ENCODE measurements around the gene FAM13C. TPM values are rescaled to one million over a fixed set of nuclear protein-coding genes. Genes with fewer than 3 reads are reported as not detected.

FAM13C gene
- total RNA-seq, 2 donors from 2014 or later: 5.4 to 9.6 TPM

DNA sequence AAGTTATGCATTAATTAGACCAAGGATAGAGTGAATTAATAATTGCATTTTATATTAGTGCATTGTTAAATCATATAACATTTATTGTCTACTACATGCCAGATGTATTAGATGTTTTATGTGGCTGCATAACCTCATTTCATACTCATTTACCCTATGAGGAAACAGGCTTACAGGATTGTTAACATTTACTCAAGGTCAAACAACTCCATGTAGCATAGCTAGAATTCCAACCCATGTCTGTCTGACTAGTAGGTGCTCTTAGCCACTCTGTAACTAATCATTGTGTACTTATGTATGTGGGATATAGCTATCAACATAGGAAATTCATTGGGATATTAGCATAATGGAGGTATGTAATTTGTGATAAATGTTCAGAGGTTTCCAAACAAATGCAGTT, 139.6 kb downstream of the FAM13C start:
- Histone ChIP-seq H3K27ac (no peak overlapping the region), H3K36me3 (replicated peaks in 1 of 2; ENCODE audit: insufficient read depth in 1 of 2, low read depth in 2 of 2) (no peaks in the 10 kb centered on the region), H3K4me1 (no peaks in the 10 kb centered on the region), H3K9me3 (no peaks in the 10 kb centered on the region), H3K4me3 (no peak overlapping the region), H3K27me3 (no peaks in the 10 kb centered on the region)
- TF ChIP-seq, protein P1, sequence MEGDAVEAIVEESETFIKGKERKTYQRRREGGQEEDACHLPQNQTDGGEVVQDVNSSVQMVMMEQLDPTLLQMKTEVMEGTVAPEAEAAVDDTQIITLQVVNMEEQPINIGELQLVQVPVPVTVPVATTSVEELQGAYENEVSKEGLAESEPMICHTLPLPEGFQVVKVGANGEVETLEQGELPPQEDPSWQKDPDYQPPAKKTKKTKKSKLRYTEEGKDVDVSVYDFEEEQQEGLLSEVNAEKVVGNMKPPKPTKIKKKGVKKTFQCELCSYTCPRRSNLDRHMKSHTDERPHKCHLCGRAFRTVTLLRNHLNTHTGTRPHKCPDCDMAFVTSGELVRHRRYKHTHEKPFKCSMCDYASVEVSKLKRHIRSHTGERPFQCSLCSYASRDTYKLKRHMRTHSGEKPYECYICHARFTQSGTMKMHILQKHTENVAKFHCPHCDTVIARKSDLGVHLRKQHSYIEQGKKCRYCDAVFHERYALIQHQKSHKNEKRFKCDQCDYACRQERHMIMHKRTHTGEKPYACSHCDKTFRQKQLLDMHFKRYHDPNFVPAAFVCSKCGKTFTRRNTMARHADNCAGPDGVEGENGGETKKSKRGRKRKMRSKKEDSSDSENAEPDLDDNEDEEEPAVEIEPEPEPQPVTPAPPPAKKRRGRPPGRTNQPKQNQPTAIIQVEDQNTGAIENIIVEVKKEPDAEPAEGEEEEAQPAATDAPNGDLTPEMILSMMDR (IDR thresholded peaks at IDR 0.05): no peak
- TF ChIP-seq POLR2A (IDR thresholded peaks at IDR 0.05): no peak
- intact Hi-C loops (cut with DNase I): no loop called here
- peak; percentile 67 for ATAC-seq
- no peak for DNase-seq

DNA sequence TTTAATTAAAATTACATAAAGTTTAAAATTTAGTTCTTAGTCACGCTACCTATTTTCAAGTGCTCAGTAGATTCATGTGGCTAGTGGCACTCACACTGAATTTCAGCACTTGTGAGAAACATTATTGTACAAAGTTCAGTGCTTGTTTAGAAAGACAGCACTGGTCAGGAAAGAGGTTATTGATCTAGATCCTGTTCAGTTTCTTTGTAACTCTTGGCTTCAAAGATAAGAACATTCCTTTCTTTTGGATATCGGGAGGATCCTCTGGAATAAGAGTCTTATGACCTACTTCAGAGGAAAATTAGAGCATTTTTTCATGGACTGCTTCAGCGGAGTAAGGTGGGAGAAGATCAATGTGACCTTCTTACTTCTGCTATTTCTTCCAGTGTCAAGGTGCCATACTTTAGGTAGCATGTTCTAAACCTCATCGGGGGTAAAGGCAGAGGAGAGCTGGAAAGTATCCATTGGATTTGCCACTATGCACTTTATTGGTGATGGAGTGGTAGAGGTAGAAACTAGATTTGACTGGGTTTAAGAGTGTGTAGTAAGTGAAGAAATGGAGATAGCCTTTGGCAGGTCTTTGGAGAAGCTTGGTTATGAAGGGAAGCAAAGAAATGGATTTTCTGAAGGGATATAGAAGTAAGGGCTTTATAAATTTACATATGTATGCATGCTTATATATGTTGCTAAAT, 146.0 kb downstream of the FAM13C start:
- DNase-seq: no peak
- intact Hi-C loops (cut with DNase I): no loop called here
- WGBS, 2 donors: 53 to 58% methylated on average over 4 of the region's 4 CpGs
- Histone ChIP-seq H3K4me1 (no peaks in the 10 kb centered on the region), H3K27me3 (no peaks in the 10 kb centered on the region), H3K27ac (no peak overlapping the region), H3K36me3 (replicated peaks in 1 of 2; ENCODE audit: insufficient read depth in 1 of 2, low read depth in 2 of 2) (no peaks in the 10 kb centered on the region), H3K4me3 (no peak overlapping the region), H3K9me3 (no peaks in the 10 kb centered on the region)
- ATAC-seq: no peak
- TF ChIP-seq POLR2A (IDR thresholded peaks at IDR 0.05): no peak
- TF ChIP-seq, protein P1 (IDR thresholded peaks at IDR 0.05): no peak

DNA sequence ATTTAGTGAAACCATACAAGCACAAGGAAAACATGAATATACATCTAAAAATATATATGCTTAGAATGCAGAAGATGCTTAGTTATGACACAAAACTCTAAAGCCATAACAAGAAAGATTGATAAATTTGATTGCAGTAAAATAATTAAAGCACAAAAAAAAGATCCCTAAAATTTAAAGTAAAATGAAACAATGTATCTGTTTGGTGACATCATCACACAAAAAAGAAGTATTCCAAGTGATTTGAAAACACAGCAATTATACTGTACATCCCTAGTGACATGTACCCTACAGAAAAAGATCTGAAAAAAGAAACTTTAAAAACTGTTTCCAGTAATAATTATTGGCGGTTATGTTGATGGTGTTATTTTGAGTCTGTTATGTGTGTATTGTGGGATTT, 148.2 kb downstream of the FAM13C start:
- DNase-seq: no peak
- Histone ChIP-seq H3K27ac (no peak overlapping the region), H3K36me3 (replicated peaks in 1 of 2; ENCODE audit: insufficient read depth in 1 of 2, low read depth in 2 of 2) (no peaks in the 10 kb centered on the region), H3K9me3 (no peaks in the 10 kb centered on the region), H3K4me1 (no peaks in the 10 kb centered on the region), H3K4me3 (no peak overlapping the region), H3K27me3 (no peaks in the 10 kb centered on the region)
- ATAC-seq: no peak
- no peak for TF ChIP-seq POLR2A (IDR thresholded peaks at IDR 0.05)
- TF ChIP-seq, protein P1 (IDR thresholded peaks at IDR 0.05): no peak
- WGBS, 2 donors: 95 to 96% methylated on average over 1 of the region's 1 CpG
- intact Hi-C loops (cut with DNase I): no loop called here

DNA sequence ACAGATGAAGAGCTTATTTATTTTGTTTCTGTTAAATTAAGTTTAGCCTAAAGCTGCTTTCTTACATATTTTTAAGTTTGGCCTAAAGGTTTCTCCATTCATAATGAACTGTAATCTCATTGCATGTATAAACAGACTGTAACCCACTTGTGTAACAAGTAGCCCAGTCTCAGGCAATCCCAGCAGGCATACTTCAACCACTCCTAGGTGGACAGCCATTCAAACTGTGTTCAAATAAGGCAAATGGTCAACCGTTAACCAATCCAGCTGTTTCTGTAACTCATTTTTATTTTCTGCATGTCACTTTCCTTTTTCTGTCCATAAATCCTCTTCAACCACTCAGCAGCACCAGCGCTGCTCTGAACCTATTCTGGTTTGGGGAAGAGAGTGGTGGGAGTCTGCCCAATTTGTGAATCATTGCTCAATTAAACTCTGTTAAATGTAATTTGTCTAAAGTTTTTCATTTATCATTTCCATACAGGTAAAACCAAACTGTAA, 150.0 kb downstream of the FAM13C start:
- H3K4me3 ChIP-seq: no peak overlapping the region
- no peak overlapping the region for H3K27ac ChIP-seq
- no peaks in the 10 kb centered on the region for H3K4me1 ChIP-seq
- H3K9me3 ChIP-seq: no peaks in the 10 kb centered on the region
- DNase-seq (no peak), ATAC-seq (no peak)
- intact Hi-C loops (cut with DNase I): no loop called here
- 80 to 87% methylated on average over 2 of the region's 2 CpGs for WGBS, 2 donors
- TF ChIP-seq POLR2A (IDR thresholded peaks at IDR 0.05): no peak
- TF ChIP-seq, protein P1 (IDR thresholded peaks at IDR 0.05): no peak
- H3K27me3 ChIP-seq: no peaks in the 10 kb centered on the region
- H3K36me3 ChIP-seq (replicated peaks in 1 of 2; ENCODE audit: insufficient read depth in 1 of 2, low read depth in 2 of 2): peaks cover 0 to 4% of the 10 kb centered on the region in 2 donors

DNA sequence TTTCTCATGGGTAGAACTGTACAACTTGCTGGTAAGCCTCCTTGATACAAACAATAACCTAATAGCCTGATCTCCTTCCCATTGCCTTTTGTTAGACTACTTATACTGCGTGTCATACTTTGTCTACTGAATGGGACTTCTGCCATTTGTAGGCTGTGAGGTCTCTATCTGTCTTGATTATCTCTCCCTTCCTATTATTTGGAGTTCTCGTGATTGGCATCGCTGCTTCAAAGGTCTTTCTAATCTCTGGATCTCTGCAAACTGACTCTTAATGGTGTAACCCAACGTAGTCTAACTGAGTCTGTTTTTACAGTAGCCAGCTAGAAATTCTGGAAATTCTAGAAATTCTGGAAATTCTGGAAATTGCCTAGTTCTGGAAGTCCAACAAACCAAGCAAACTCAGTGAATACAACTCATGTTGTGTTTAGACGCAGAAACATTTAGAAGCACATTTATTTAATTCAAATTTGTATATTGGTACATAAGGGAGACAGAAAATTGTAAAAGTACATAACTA, 156.1 kb downstream of the FAM13C start:
- Histone ChIP-seq H3K4me3 (no peak overlapping the region), H3K36me3 (replicated peaks in 1 of 2; ENCODE audit: insufficient read depth in 1 of 2, low read depth in 2 of 2) (peaks cover 0 to 4% of the 10 kb centered on the region in 2 donors), H3K27me3 (no peaks in the 10 kb centered on the region), H3K9me3 (no peaks in the 10 kb centered on the region), H3K27ac (no peak overlapping the region), H3K4me1 (no peaks in the 10 kb centered on the region)
- ATAC-seq (no peak), DNase-seq (no peak)
- TF ChIP-seq, protein P1 (IDR thresholded peaks at IDR 0.05): no peak
- no peak for TF ChIP-seq POLR2A (IDR thresholded peaks at IDR 0.05)
- WGBS, 2 donors: 72 to 81% methylated on average over 5 of the region's 5 CpGs
- intact Hi-C loops (cut with DNase I): no loop called here
